ENCODE measurements around the gene BFSP2.

BFSP2 gene

DNA sequence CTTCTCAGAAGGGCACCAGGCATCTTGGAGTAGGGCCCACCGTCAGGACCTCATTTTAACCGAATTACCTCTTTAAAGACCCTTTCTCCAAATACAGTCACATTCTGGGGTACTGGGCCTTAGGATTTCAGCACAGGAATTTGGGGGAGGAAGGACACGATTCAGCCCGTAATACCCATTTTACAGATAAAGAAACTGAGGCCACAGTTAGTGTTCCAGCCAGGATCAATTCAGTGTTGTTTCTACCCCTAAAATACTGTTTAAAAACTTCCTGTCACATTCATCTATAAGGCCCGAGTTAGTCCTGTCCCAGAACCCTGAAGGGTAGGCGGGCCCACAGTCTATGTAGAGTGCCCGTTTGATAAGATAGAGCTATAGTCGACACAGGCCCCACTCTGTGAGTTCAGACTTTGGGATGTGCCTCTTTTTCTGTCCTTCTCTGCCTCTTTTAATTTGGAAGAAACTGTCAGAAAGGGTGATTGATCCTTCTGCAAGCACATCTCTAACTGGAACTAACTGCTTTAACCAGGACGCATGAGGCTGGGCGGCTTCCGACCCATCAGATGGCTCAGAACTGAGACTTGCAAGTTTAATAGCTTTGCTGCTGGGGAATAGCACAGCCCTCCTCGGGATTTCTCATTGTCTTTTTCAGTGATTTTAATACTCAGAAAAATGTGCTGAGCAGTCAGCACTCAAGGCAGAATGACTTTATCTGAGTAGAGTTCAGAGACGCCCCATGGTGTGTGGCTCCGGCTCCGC is 19.5 kb downstream of the BFSP2 start:
- no peak for DNase-seq

DNA sequence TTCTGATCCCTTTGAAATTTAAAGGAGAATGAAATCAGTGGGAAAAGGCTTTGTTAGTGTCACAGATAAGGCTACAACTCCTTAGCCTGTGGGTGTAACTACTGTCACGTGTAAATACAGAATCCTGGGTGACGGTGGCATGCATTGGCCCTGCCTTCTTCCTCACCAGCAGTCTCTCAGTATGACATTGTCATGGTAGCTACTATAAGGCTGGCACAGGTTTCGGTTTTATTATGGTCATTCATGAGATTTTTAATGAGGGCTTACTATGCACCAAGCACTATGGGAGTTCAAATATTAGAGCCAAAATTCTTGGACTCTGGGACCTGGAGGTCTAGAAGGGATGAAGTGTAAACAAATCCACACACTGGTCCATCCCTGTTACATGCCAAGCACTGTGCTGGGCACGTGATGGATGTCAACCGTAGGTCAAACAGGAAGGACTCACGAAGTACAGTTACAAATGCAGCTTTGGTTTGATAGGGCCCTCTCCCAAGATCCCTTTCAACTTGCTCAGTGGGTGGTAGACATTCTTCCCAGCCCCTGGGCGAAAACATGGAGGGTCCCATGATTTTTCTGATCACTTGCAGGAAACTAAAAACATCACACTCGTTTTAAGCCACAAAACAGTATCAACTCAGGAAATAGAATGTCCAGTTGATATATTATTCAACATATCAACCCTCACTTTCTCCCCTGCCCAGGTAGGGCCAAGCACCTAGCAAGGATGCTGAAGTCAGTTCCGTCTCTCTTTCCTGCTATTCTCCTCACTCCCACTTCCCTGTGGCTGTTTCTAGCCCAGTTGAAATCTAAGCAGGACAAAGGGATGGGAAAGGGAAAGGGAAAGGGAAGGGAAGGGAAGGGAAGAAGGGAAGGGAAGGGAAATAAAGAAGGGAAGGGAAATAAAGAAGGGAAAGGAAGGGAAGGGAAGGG is 25.3 kb downstream of the BFSP2 start:
- no peak for DNase-seq

GRCh38 chr3:133425898-133426297 is 26.0 kb downstream of the BFSP2 start:
- DNase-seq, result no peak

DNA sequence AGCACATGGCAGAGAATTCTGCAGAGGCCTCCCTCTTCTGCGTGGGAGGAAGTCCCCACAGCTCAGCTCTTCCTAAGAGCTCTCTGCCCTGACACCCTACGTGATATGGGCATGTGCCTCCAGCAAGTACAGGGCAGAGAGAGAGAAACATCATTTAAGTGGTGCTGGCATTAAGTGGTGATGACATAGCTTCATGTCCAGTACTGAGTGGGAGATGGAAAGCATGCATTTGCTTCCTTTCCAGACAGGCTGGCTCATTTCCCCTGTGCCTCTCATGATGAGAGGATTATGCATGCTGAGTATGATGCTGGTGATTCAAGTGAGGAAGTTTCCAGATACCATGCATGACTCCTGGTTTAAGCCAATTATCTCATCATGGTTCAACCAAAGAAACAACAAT is 26.9 kb downstream of the BFSP2 start:
- DNase-seq, result no peak

GRCh38 chr3:133428552-133428951 is 28.7 kb downstream of the BFSP2 start:
- DNase-seq, result no peak

- no peak for DNase-seq
Measured at GRCh38 chr3:133429063-133429462, 29.2 kb downstream of the BFSP2 start.

GRCh38 chr3:133439563-133439962 is 39.7 kb downstream of the BFSP2 start:
- no peak for DNase-seq

- DNase-seq, result no peak
Measured at GRCh38 chr3:133440652-133441051, 40.8 kb downstream of the BFSP2 start.

DNA sequence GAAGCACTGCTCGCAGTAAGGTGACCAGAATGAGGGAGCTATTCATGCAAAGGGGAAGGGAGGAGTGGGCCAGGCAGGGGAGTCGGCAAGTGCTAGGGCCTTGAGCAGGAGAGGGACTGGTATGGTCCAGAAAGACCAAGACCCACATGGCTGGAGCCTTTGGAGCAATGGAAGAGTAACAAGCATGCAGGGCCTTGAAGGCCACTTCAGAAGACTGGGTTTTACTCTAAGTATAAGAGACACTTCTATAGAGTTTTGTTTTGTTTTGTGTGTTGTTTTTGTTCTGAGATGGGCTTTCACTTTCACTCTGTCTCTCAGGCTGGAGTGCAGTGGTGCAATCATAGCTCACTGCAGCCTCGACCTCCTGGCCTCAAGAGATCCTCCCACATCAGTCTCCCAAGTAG is 42.0 kb downstream of the BFSP2 start:
- DNase-seq, result no peak

- no peak for DNase-seq
Measured at GRCh38 chr3:133442518-133442917, 42.7 kb downstream of the BFSP2 start.

GRCh38 chr3:133443649-133444422 is 44.0 kb downstream of the BFSP2 start:
- DNase-seq, result no peak

GRCh38 chr3:133444423-133444774 is 44.5 kb downstream of the BFSP2 start:
- DNase-seq, result no peak

DNA sequence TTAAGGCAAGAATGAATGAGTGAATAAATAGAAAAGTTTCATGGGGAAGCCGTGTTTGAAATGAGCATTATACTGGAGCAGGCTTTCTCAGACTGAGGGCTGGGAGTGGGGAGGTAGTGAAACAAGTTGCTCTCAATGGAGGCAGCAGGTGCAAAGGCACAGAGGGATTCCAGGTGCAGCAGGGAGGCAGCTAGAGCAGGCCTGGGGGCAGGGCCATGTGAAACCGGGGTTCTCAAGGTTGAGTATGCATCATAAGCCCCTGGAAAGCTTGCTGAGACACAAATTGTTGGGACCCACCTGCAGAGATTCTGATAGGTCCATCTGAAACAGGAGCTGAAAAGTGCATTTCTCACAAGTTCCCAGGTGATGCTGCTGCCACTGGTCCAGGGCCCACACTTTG is 45.3 kb downstream of the BFSP2 start:
- DNase-seq, result no peak

DNA sequence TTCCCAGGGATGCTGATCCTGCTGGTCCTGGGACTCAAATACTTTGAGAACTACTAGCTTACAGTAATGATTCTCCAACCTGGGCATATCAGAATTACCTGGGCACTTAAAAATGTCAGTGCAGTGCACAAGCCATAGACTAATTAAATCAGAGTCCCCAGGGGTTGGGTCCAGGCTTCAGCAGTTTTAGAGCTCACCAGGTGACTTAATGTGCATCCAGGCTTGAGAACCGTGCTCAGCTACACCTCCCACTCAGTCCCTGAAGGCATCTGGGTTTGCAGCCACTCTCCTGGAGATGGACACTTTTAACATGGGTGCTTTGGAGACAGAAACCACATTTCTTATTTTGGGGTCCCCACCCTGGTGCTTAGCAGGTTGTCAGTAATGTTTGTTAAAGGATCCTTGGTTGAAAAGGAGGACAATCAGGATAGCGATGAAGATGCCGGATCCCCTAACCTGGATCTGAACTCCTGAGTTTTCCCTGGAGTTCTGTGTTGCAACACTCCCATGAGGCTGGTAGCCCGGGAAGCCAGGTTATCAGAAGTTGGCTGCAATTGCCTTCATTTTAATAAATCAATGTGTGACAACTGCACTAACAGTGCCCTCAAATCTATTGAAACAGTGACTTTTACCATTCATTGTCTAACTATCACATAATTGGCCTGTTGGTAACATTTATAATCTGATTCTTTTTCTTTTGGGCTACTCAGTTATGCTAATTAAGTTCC is 48.1 kb downstream of the BFSP2 start:
- DNase-seq, result no peak

DNA sequence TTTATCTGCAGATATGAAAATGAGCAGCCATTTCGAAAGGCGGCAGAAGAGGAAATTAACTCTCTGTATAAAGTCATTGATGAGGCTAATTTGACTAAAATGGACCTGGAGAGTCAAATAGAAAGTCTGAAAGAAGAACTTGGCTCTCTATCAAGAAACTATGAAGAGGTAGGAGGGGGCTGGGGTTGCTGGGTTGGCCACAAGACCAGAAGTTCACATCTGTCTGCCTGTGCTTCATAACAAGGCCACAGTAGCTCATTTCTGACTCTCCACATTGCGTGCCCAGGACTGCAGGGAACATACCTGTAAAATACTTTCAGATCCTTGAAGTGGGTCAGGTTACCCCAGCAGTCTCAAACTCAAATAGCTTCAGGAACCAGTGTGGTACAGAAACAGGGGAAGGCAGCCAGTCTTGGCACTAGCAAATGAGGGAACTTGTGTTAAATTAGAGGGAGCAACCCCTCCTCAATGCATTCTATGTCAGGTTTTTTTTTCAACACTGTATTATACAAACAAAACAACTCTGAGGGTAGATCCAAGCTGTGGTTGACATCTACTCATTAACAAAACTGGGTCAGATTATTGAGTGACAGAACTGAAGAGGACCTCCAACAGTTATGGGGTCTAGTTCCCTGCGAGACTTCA is 48.7 kb downstream of the BFSP2 start:
- no peak for DNase-seq

DNA sequence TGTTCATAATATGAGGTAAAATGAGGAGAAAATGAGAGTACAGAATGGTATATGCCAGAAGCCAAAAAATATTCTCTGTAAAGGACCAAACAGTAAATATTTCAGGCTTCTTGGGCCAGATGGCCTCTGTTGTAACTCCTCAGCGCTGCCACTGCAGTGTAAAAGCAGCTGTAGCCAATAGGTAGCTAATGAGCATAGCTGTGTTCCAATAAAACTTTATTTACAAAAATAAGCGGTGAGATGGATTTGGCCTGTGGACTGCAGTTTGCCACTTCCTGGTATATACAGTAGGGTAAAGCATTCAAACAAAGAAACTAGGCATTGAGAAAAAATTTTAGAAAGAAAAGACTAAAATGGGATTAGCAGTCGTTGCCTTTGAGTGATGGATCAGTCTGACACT is 51.5 kb downstream of the BFSP2 start:
- no peak for DNase-seq

DNA sequence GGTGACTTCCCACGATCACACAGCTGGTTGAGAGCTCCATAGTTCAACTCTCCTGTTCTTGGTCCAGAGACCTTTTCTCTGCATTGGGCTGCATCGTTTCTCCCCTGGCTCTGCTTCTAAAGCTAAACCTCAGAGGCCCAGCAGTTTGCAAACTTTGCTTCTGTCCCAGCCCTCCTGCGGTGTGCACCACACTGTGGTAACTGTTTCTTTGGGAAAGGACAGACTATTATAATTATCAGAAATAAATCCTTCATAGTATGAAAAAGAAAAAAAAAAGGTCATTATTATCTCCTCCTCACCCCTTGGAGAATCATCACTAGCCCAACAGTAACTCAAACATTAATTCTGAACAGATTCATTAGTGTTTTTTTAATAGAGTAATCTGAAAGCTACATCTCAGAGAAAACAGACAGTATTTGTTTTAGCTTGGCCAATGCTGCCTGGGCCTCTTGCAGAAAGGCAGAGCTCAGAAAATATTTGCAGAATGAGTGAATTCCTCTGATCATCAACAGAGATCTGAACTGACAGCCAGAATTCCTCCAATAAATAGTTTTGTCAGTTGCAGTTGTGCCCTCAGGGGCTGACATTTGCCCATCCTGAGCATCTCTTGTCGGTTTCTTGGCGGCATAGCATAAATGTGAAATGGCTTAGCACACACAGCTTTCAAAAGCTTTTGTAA is 52.9 kb downstream of the BFSP2 start:
- no peak for DNase-seq

DNA sequence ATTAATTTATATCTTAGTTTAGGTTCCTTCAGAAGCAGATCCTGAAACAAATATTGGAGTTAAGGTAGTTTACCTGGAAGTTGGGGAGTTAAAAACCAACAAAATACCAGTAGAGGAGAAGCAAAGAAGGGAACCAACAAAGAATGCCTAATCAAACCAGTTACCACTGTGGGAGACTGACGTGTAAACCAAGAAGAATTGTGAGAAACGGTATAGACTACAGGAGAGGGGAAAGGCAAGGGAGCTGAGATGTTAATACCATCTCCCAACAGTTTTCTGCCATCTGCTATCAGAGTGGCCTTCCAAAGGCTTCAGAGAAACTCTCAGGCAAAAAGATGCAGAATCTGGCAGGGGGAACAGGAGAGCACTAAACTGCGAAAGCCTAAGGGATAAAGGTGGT is 53.5 kb downstream of the BFSP2 start:
- DNase-seq, result no peak

DNA sequence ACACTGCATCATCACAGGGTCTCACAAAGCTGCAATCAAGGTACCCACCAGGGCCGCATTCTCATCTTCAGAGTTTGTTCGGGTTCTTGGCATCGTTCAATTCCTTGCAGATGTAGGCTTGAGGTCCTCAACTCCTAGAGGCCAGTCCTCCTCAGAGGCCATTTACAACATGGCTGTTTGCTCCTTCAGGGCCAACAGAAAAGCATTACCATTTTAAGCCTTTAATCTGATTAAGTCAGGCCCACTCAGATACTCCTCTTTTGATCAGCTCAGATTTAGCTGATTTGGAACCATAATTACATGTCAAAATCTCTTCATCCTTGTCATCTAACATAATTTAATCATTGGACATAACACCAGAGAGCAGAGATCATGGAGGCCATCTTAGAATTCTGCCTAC is 55.4 kb downstream of the BFSP2 start:
- no peak for DNase-seq

DNA sequence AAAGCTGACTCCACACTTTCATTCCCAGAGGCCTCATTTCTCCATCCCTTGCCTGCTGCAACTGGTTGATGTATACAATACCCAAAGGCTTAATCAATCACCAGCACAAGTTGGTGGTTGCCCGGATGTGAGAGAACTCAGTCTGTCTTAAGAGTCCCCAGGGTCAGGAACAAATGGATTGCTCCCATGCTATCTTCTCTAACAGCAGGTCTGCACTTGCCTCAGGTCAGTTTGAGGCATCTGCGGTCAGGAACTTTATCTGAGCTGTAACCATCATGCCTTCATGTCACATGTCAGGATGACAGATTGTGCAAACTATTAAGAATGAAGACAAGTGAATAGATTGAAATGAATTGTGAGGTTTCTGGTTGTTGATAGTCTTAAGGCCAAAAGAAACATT is 56.1 kb downstream of the BFSP2 start:
- DNase-seq, result no peak

DNA sequence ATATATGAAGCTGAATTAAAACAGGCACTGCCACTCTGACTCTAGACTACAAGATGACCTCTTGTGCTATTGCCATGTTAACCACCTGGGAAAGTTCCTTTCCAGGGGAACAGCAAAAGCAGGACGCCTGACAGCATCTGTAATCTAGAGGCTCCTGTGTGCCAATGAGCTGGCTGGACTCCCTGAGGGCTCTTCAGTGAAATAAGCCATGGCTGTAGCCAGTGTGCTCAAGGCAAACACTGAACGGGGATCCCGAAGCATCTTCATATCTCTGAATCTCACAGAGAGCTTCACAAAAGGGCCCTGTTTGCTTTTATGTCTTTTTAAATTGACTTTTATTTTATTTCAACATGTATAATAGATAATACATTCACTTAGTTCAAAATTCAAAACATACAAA is 57.2 kb downstream of the BFSP2 start:
- DNase-seq, result no peak

Data from NK-92 treated with Interleukin-12 subunit alpha and Interleukin-12 subunit beta, amount 100 ng/mL, for 24 hours (cell line).